Endodermal cell (in vitro differentiated cells): ENCODE data around the gene MEI1. TPM values are rescaled to one million over a fixed set of nuclear protein-coding genes. Genes with fewer than 3 reads are reported as not detected.

ENCODE experiments used
- DNase-seq: peaks from one replicate; pipeline ENCODE4 v3.0.0-alpha.2; 2017
- H3K27ac ChIP-seq: 2 replicates; pipeline ENCODE4 v1.5.1; 2013; ENCODE audit warnings: mild to moderate bottlenecking, low read depth, low read length, moderate library complexity
- H3K27me3 ChIP-seq: 2 replicates; pipeline ENCODE4 v1.6.1; 2013; ENCODE audit warnings: mild to moderate bottlenecking, low read length, moderate library complexity; ENCODE audit not compliant: insufficient read depth, control insufficient read depth, poor library complexity, severe bottlenecking
- H3K36me3 ChIP-seq: 2 replicates; pipeline ENCODE4 v1.7.0; 2013; ENCODE audit warnings: mild to moderate bottlenecking, low read length, moderate library complexity; ENCODE audit not compliant: control insufficient read depth, insufficient read depth
- H3K4me1 ChIP-seq: one replicate; pipeline ENCODE4 v1.7.0; 2013; ENCODE audit warnings: low read length; ENCODE audit not compliant: control insufficient read depth, insufficient read depth
- H3K4me3 ChIP-seq: 2 replicates; pipeline ENCODE4 v1.5.1; 2013; ENCODE audit warnings: mild to moderate bottlenecking, low read length, moderate library complexity
- H3K9ac ChIP-seq: 2 replicates; pipeline ENCODE4 v1.6.1; 2013; ENCODE audit warnings: mild to moderate bottlenecking, low read length, moderate library complexity; ENCODE audit not compliant: poor library complexity, severe bottlenecking; ENCODE audit errors: extremely low read depth
- H3K9me3 ChIP-seq: 2 replicates; pipeline ENCODE4 v1.6.1; 2013; ENCODE audit warnings: mild to moderate bottlenecking, low read length, moderate library complexity; ENCODE audit not compliant: control insufficient read depth
- H3K27ac Mint-ChIP-seq: 2 replicates; pipeline ENCODE4 v1.8.0; 2020; ENCODE audit warnings: mixed read lengths
- H3K27me3 Mint-ChIP-seq: 2 replicates; pipeline ENCODE4 v1.8.0; 2021; ENCODE audit warnings: mild to moderate bottlenecking, mixed read lengths; ENCODE audit not compliant: insufficient read depth
- H3K36me3 Mint-ChIP-seq: 2 replicates; pipeline ENCODE4 v1.8.0; 2020; ENCODE audit warnings: low read depth, mixed read lengths
- H3K4me1 Mint-ChIP-seq: 2 replicates; pipeline ENCODE4 v1.8.0; 2020; ENCODE audit warnings: mixed read lengths
- H3K4me3 Mint-ChIP-seq: 2 replicates; pipeline ENCODE4 v1.8.0; 2020; ENCODE audit warnings: mild to moderate bottlenecking, moderate library complexity, mixed read lengths
- H3K9me3 Mint-ChIP-seq: 2 replicates; pipeline ENCODE4 v1.8.0; 2020; ENCODE audit warnings: mild to moderate bottlenecking, mixed read lengths
- WGBS, 2 experiments: methylation state at CpG; one replicate each; pipeline versions ENCODE4 v1.1.5 to v1.1.7; 2013; ENCODE audit warnings: missing lambda C conversion rate in 2 of 2, mixed read lengths in 1 of 2; ENCODE audit not compliant: insufficient coverage in 1 of 2, insufficient read length in 1 of 2; 5-methylcytosine and 5-hydroxymethylcytosine counted together
- total RNA-seq, 2 donors: library from RNA; stranded (reverse); fragmentation: NEBNext Ultra II Directional in 1 of 2; extraction: Animal tissue kit (Norgen Biotek cat#: 25700) in 1 of 2; gene quantifications; 2 replicates in 1 of 2; 3 replicates in 1 of 2; pipeline ENCODE4 v1.2.1, GENCODE V29; 2021
- TF ChIP-seq, protein P1 (sequence below): fragments of 200-600 bp; sonication (generic); conservative IDR thresholded peaks from 2 replicates; pipeline ENCODE4 v1.5.0; 2021; ENCODE audit warnings: antibody characterized with exemption, mild to moderate bottlenecking

MEI1 gene
- total RNA-seq, 2 donors from 2014 or later = 1.2 to 1.5 TPM

DNA sequence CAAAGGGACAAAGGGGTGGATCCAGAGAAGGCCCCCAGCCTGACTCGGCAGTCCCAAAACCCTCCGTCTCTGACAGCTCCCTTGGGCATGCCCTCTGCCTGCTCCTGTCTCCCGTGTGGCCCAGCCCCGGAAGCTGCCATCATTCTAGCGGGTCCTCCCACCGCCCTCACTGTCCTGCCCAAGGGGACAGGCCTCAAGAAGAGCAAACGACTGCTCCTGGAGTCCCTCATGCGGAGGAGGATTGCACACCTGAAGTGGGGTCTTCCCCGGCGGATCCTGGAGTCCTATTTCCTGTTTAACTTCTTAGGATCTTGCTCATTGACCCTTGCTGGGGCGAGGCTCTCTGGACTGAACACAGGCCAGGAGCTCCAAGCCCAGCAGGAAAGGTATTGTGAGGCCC is 2.6 kb upstream of the MEI1 start:
- Histone ChIP-seq H3K4me1 (peaks cover 4% of the 10 kb centered on the region), H3K36me3 (no peaks in the 10 kb centered on the region), H3K27ac (no peak overlapping the region), H3K4me3 (no peak overlapping the region), H3K9me3 (no peaks in the 10 kb centered on the region), H3K27me3 (no peaks in the 10 kb centered on the region), H3K9ac (no peak overlapping the region)
- H3K27me3 Mint-ChIP-seq = peaks cover 23% of the 10 kb centered on the region
- no peak overlapping the region for H3K27ac Mint-ChIP-seq
- TF ChIP-seq, protein P1, sequence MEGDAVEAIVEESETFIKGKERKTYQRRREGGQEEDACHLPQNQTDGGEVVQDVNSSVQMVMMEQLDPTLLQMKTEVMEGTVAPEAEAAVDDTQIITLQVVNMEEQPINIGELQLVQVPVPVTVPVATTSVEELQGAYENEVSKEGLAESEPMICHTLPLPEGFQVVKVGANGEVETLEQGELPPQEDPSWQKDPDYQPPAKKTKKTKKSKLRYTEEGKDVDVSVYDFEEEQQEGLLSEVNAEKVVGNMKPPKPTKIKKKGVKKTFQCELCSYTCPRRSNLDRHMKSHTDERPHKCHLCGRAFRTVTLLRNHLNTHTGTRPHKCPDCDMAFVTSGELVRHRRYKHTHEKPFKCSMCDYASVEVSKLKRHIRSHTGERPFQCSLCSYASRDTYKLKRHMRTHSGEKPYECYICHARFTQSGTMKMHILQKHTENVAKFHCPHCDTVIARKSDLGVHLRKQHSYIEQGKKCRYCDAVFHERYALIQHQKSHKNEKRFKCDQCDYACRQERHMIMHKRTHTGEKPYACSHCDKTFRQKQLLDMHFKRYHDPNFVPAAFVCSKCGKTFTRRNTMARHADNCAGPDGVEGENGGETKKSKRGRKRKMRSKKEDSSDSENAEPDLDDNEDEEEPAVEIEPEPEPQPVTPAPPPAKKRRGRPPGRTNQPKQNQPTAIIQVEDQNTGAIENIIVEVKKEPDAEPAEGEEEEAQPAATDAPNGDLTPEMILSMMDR = no peak
- peaks cover 6% of the 10 kb centered on the region for H3K9me3 Mint-ChIP-seq
- WGBS, 2 experiments = 89% methylated on average over 10 to 11 of the region's 11 CpGs
- H3K4me3 Mint-ChIP-seq = no peak overlapping the region
- peaks cover 4% of the 10 kb centered on the region for H3K4me1 Mint-ChIP-seq
- H3K36me3 Mint-ChIP-seq = peaks cover 3% of the 10 kb centered on the region
- DNase-seq = no peak

DNA sequence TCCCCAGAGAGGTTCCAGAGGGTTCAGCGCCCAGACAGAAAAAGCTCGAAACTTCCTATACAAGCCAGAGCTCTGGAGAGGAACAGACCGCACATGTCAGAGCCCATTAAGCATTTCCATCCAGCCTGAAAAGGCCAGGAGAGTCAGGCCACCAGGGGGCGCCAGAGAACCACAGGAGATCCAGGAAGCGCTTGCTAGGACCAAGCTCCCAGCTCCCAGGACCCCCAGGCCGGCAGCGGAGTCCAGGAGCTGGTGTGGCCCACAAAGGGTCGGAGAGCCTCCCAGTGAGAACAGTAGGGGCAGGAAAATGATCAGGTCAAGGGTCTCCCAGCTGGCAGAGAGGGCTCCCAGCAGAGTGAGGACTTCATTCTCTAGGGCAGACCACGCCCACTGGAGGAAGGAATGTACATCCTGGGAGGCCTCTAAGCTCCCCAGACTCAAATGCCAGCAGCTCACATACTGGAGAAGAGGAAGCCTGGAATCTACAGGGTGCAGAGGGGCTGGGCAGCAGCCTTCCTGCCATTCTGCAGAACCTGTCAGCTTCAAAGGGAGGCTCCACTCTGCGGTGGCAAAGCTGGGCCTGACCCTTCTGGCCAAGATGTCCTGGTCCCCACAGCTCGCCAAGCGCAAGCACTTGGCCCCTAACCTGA is 2.1 kb upstream of the MEI1 start:
- Mint-ChIP-seq H3K9me3 (peaks cover 6% of the 10 kb centered on the region), H3K27me3 (peaks cover 27% of the 10 kb centered on the region), H3K36me3 (peaks cover 3% of the 10 kb centered on the region), H3K4me3 (no peak overlapping the region), H3K27ac (peak overlapping the region; percentile 84), H3K4me1 (peaks cover 4% of the 10 kb centered on the region)
- Histone ChIP-seq H3K4me3 (no peak overlapping the region), H3K4me1 (peaks cover 4% of the 10 kb centered on the region), H3K9me3 (no peaks in the 10 kb centered on the region), H3K27me3 (no peaks in the 10 kb centered on the region), H3K36me3 (no peaks in the 10 kb centered on the region), H3K9ac (no peak overlapping the region), H3K27ac (no peak overlapping the region)
- WGBS, 2 experiments = 33 to 34% methylated on average over 10 to 12 of the region's 12 CpGs
- DNase-seq = peak; percentile 99
- TF ChIP-seq, protein P1 = peak; percentile 99

DNA sequence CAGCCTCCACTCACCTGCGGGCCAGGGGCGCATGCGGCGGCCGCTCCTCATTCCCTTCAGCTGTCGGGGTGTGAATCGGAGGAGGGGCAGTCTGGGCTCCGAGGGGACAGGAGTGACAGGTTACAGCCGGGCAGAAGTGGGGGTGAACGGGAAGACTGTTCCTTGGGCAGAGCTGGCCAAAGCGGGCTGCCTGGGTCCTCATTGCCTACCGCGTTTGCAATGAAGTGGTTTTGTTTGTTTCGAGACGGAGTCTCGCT is 733 bp downstream of the MEI1 start:
- H3K36me3 ChIP-seq = no peaks in the 10 kb centered on the region
- TF ChIP-seq, protein P1 = no peak
- DNase-seq = no peak
- Mint-ChIP-seq H3K9me3 (peaks cover 6% of the 10 kb centered on the region), H3K4me1 (peaks cover 4% of the 10 kb centered on the region), H3K27me3 (peaks cover 37% of the 10 kb centered on the region), H3K27ac (no peak overlapping the region), H3K4me3 (no peak overlapping the region), H3K36me3 (peaks cover 3% of the 10 kb centered on the region)
- peaks cover 4% of the 10 kb centered on the region for H3K4me1 ChIP-seq
- H3K9ac ChIP-seq = no peak overlapping the region
- H3K4me3 ChIP-seq = no peak overlapping the region
- no peaks in the 10 kb centered on the region for H3K27me3 ChIP-seq
- H3K9me3 ChIP-seq = no peaks in the 10 kb centered on the region
- 94 to 96% methylated on average over 12 to 16 of the region's 16 CpGs for whole genome bisulfite sequencing, 2 experiments
- H3K27ac ChIP-seq = no peak overlapping the region
